ENCODE data around the gene NRIP2. TPM values are rescaled to one million over a fixed set of nuclear protein-coding genes. Genes with fewer than 3 reads are reported as not detected.

The NRIP2 gene
- total and polyA plus RNA-seq, 2 donors (not counting 3 experiments of a cell fraction or from before 2014, with no cell fraction given) = not detected

DNA sequence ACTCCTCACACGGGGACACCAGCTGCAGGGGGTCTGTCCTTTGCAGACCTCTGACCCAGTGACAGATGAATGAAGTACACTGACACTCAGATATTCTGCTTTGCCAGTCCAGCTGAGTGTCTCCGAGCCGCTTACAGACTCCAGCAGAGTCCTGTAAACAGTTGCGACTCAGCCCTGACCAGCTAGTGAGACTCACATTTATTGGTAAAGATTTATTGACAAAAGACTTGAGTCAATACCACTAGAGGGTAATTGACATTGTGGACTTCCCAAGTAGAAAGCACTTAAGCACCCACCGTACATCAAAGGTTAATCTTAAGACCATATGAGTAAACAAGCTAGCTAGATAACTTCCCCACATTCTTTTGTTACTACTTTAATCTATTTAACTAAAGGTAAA lies 49.8 kb downstream of the NRIP2 start:
- POLR2A ChIA-PET = no interaction called here

DNA sequence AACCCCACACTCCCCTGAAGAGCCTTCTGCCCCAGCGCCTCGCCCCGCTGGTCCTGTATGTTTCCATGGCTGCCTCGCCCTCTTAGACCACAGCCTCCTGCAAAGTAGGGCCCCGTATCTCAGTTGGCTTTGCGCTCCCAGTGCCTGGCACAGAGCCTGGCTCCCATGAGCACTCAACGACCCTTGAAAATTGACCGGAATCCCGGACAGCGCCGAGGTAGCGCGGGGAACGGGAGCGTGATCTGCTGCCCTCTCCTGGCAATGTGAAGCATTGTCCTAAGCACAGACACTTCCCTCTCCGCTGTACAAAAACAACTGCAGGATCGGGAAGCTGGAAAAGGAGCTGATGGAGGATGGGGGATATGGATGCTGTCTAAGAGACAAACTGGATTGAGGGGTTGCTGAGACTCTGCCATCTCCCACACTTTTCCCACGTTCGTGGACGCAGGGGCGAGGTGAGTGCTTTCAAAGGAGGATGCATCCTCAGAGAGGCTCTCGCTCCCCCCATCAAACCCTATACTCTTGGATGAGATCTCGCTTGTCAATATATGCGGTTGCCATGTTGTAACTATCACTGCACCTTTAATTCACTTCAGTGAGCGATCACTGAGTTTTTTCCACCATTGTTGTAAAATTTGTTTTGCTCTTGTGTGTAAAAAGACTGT lies 50.8 kb downstream of the NRIP2 start:
- no peaks in the 10 kb centered on the region for H4K20me1 ChIP-seq (replicated peaks; ENCODE audit: control insufficient read depth, extremely low read depth, insufficient read depth, low read length)
- H3K36me3 ChIP-seq (ENCODE audit: control insufficient read depth in 2 of 2, extremely low read depth in 1 of 2, insufficient read depth in 2 of 2, low read length in 2 of 2) = no peaks in the 10 kb centered on the region
- H3K9ac ChIP-seq (replicated peaks; ENCODE audit: extremely low read depth, insufficient read depth, low read length) = no peak overlapping the region
- no peak overlapping the region for H2AFZ ChIP-seq (ENCODE audit: low read depth, low read length)
- TF ChIP-seq CTCF (IDR thresholded peaks at IDR 0.05; ENCODE audit: extremely low read depth in 1 of 2, insufficient read depth in 1 of 2, low read depth in 1 of 2, low read length in 2 of 2) (peak; percentile 88 to 93), MAX (IDR thresholded peaks at IDR 0.05; ENCODE audit: insufficient read depth, insufficient read length) (no peak), JUN (IDR thresholded peaks at IDR 0.05; ENCODE audit: borderline replicate concordance, insufficient read depth, insufficient read length, low read depth) (no peak), EZH2 (IDR thresholded peaks at IDR 0.05; ENCODE audit: borderline replicate concordance, low read depth, low read length, severe bottlenecking) (peak; percentile 20), GATA2 (IDR thresholded peaks at IDR 0.05; ENCODE audit: insufficient read depth, insufficient read length, low read depth, low read length) (no peak)
- no peak overlapping the region for H3K4me3 ChIP-seq (replicated peaks in 1 of 3; ENCODE audit: insufficient read depth in 1 of 3, low read depth in 1 of 3, low read length in 3 of 3)
- DNase-seq (ENCODE audit: low read depth, low spot score) = peak; percentile 52
- dilution Hi-C loops (cut with MboI; ENCODE audit: extremely low pct_ligation_motif_present, low sequenced_read_pairs) = no loop called here
- H3K4me2 ChIP-seq (ENCODE audit: insufficient read depth, low read length) = no peak overlapping the region
- intact Hi-C loops (cut with micrococcal nuclease) = loop anchor here (1.0 to 10.0 kb wide), 4 partner anchors 43 to 199 kb away; no protein-coding TSS in a partner anchor
- ChIA-PET POLR2A (no interaction called here), CTCF (interaction anchor here (0.6 to 4.2 kb wide), 30 partner anchors 9 to 1099 kb away, joined by 3 to 38 read pairs (median 4); partner anchors contain the start of genes CACNA1C, FKBP4 and ITFG2)
- H3K9me3 ChIP-seq (replicated peaks; ENCODE audit: control insufficient read depth, insufficient read depth, low read length) = no peaks in the 10 kb centered on the region
- H3K9me1 ChIP-seq (replicated peaks; ENCODE audit: control insufficient read depth, extremely low read depth, insufficient read depth, low read length) = no peaks in the 10 kb centered on the region
- no peak overlapping the region for H3K27ac ChIP-seq (ENCODE audit: insufficient read depth, low read depth, low read length)
- peak; percentile 88 for FAIRE-seq
- no peaks in the 10 kb centered on the region for H3K4me1 ChIP-seq (ENCODE audit: control insufficient read depth, extremely low read depth, insufficient read depth, low read length)
- H3K79me2 ChIP-seq (ENCODE audit: control insufficient read depth, insufficient read depth, low read length) = no peaks in the 10 kb centered on the region
- BruUV-seq (replicated peaks) = no TSS peak
- H3K27me3 ChIP-seq (ENCODE audit: control insufficient read depth in 2 of 2, insufficient read depth in 2 of 2, low read length in 2 of 2) = peaks cover 20 to 21% of the 10 kb centered on the region in 2 experiments

More for the DNA sequence above, 49.8 kb downstream of the NRIP2 start:
- Histone ChIP-seq H3K4me2 (ENCODE audit: insufficient read depth, low read length) (no peak overlapping the region), H3K4me1 (ENCODE audit: control insufficient read depth, extremely low read depth, insufficient read depth, low read length) (no peaks in the 10 kb centered on the region), H3K79me2 (ENCODE audit: control insufficient read depth, insufficient read depth, low read length) (no peaks in the 10 kb centered on the region), H3K4me3 (replicated peaks in 1 of 3; ENCODE audit: insufficient read depth in 1 of 3, low read depth in 1 of 3, low read length in 3 of 3) (no peak overlapping the region), H3K27me3 (ENCODE audit: control insufficient read depth in 2 of 2, insufficient read depth in 2 of 2, low read length in 2 of 2) (peaks cover 18 to 24% of the 10 kb centered on the region in 2 experiments), H3K27ac (ENCODE audit: insufficient read depth, low read depth, low read length) (no peak overlapping the region), H2AFZ (ENCODE audit: low read depth, low read length) (no peak overlapping the region), H3K9me3 (replicated peaks; ENCODE audit: control insufficient read depth, insufficient read depth, low read length) (no peaks in the 10 kb centered on the region), H3K9ac (replicated peaks; ENCODE audit: extremely low read depth, insufficient read depth, low read length) (no peak overlapping the region), H4K20me1 (replicated peaks; ENCODE audit: control insufficient read depth, extremely low read depth, insufficient read depth, low read length) (no peaks in the 10 kb centered on the region), H3K9me1 (replicated peaks; ENCODE audit: control insufficient read depth, extremely low read depth, insufficient read depth, low read length) (no peaks in the 10 kb centered on the region), H3K36me3 (ENCODE audit: control insufficient read depth in 2 of 2, extremely low read depth in 1 of 2, insufficient read depth in 2 of 2, low read length in 2 of 2) (no peaks in the 10 kb centered on the region)
- dilution Hi-C loops (cut with MboI; ENCODE audit: extremely low pct_ligation_motif_present, low sequenced_read_pairs) = no loop called here
- CTCF ChIA-PET = interaction anchor here (1.1 to 4.2 kb wide), 6 partner anchors 29 to 724 kb away, joined by 3 to 38 read pairs (median 12); partner anchors contain the start of gene ITFG2
- no peak for FAIRE-seq
- no peak for TF ChIP-seq POLR2A (IDR thresholded peaks at IDR 0.05; ENCODE audit: low read depth, low read length)
- peak; percentile 10 for TF ChIP-seq EZH2 (IDR thresholded peaks at IDR 0.05; ENCODE audit: borderline replicate concordance, low read depth, low read length, severe bottlenecking)
- BruUV-seq (replicated peaks) = no TSS peak
- DNase-seq (ENCODE audit: low read depth, low spot score) = no peak
- intact Hi-C loops (cut with micrococcal nuclease) = loop anchor here (2.0 to 10.0 kb wide), 3 partner anchors 44 to 200 kb away; no protein-coding TSS in a partner anchor

Data from endothelial cell of umbilical vein (primary cell).